Osteocyte (in vitro differentiated cells): Measurements from ENCODE around the gene LRRC45. TPM values are rescaled to one million over a fixed set of nuclear protein-coding genes. Genes with fewer than 3 reads are reported as not detected.

Experiments used
- DNase-seq: peaks from one replicate; pipeline ENCODE4 v3.0.0; 2021; ENCODE audit warnings: mixed read lengths; ENCODE audit not compliant: unreplicated experiment; ENCODE audit errors: extremely low spot score
- H3K27ac Mint-ChIP-seq: one replicate; pipeline ENCODE4 v1.8.0; 2021; ENCODE audit warnings: mild to moderate bottlenecking, mixed read lengths; ENCODE audit not compliant: unreplicated experiment
- H3K27me3 Mint-ChIP-seq: one replicate; pipeline ENCODE4 v1.8.0; 2021; ENCODE audit warnings: mixed read lengths; ENCODE audit not compliant: unreplicated experiment
- H3K36me3 Mint-ChIP-seq: one replicate; pipeline ENCODE4 v1.8.0; 2021; ENCODE audit warnings: mixed read lengths; ENCODE audit not compliant: unreplicated experiment
- H3K4me1 Mint-ChIP-seq: one replicate; pipeline ENCODE4 v1.8.0; 2021; ENCODE audit warnings: mixed read lengths; ENCODE audit not compliant: unreplicated experiment
- H3K4me3 Mint-ChIP-seq: one replicate; pipeline ENCODE4 v1.8.0; 2021; ENCODE audit warnings: mild to moderate bottlenecking, moderate library complexity, mixed read lengths; ENCODE audit not compliant: unreplicated experiment
- H3K9me3 Mint-ChIP-seq: one replicate; pipeline ENCODE4 v1.8.0; 2021; ENCODE audit warnings: mixed read lengths; ENCODE audit not compliant: unreplicated experiment
- CTCF ChIP-seq: fragments of 200-600 bp; sonication (generic); IDR thresholded peaks from 2 replicates; pipeline ENCODE4 v1.5.0; 2021; ENCODE audit warnings: antibody characterized with exemption, mild to moderate bottlenecking, moderate library complexity
- total RNA-seq: library from RNA; stranded (reverse); gene quantifications from 2 replicates; pipeline ENCODE4 v1.2.1, GENCODE V29; 2021

LRRC45 gene
- total RNA-seq, 1 donor from 2014 or later = 9.4 TPM

- no peak for DNase-seq
- no peaks in the 10 kb centered on the region for H3K9me3 Mint-ChIP-seq
- no peaks in the 10 kb centered on the region for H3K27me3 Mint-ChIP-seq
- H3K27ac Mint-ChIP-seq = no peak overlapping the region
- no peak for TF ChIP-seq CTCF
- no peaks in the 10 kb centered on the region for H3K4me1 Mint-ChIP-seq
- H3K4me3 Mint-ChIP-seq = no peak overlapping the region
- H3K36me3 Mint-ChIP-seq = peaks cover 14% of the 10 kb centered on the region
Measured at GRCh38 chr17:82058855-82059249, 35.7 kb downstream of the LRRC45 start.

GRCh38 chr17:82059272-82060000 is 36.3 kb downstream of the LRRC45 start:
- Mint-ChIP-seq H3K27ac (no peak overlapping the region), H3K4me3 (no peak overlapping the region), H3K36me3 (peaks cover 14% of the 10 kb centered on the region), H3K9me3 (no peaks in the 10 kb centered on the region), H3K27me3 (no peaks in the 10 kb centered on the region), H3K4me1 (peaks cover 5% of the 10 kb centered on the region)
- no peak for DNase-seq
- no peak for TF ChIP-seq CTCF

- TF ChIP-seq CTCF = no peak
- Mint-ChIP-seq H3K4me3 (no peak overlapping the region), H3K27ac (no peak overlapping the region), H3K4me1 (peaks cover 7% of the 10 kb centered on the region), H3K27me3 (no peaks in the 10 kb centered on the region), H3K9me3 (no peaks in the 10 kb centered on the region), H3K36me3 (peaks cover 11% of the 10 kb centered on the region)
- DNase-seq = no peak
Measured at GRCh38 chr17:82060001-82060380, 36.9 kb downstream of the LRRC45 start.

GRCh38 chr17:82060614-82061013 is 37.5 kb downstream of the LRRC45 start:
- no peak for DNase-seq
- H3K4me1 Mint-ChIP-seq = peaks cover 7% of the 10 kb centered on the region
- no peaks in the 10 kb centered on the region for H3K27me3 Mint-ChIP-seq
- no peak overlapping the region for H3K27ac Mint-ChIP-seq
- peaks cover 10% of the 10 kb centered on the region for H3K36me3 Mint-ChIP-seq
- H3K4me3 Mint-ChIP-seq = no peak overlapping the region
- no peak for TF ChIP-seq CTCF
- no peaks in the 10 kb centered on the region for H3K9me3 Mint-ChIP-seq

GRCh38 chr17:82061047-82061925 is 38.2 kb downstream of the LRRC45 start:
- TF ChIP-seq CTCF = no peak
- no peaks in the 10 kb centered on the region for H3K9me3 Mint-ChIP-seq
- H3K4me3 Mint-ChIP-seq = no peak overlapping the region
- H3K36me3 Mint-ChIP-seq = peaks cover 10% of the 10 kb centered on the region
- H3K4me1 Mint-ChIP-seq = peaks cover 7% of the 10 kb centered on the region
- H3K27ac Mint-ChIP-seq = no peak overlapping the region
- no peaks in the 10 kb centered on the region for H3K27me3 Mint-ChIP-seq
- no peak for DNase-seq
